Panc1 (cell line): ENCODE data around the gene TPST2. TPM values are rescaled to one million over a fixed set of nuclear protein-coding genes. Genes with fewer than 3 reads are reported as not detected.

ENCODE experiments used
- ATAC-seq: fragments of 200-7000 bp; cut with Tn5 transposase; 2 replicates; pipeline ENCODE4 v1.9.1; 2020; ENCODE audit warnings: mild to moderate bottlenecking, moderate library complexity
- BruUV-seq: library from RNA; stranded (reverse); fragments of 400-500 nt; replicated peaks from 2 replicates; lab custom pipeline; 2021; lab: Mats Ljungman, UMichigan
- CTCF ChIA-PET: fragments of 300-600 bp; sonication (Branson Sonifier 250); formaldehyde crosslinking; loops from one replicate; lab custom pipeline; 2022; ENCODE audit warnings: antibody characterized with exemption; lab: Charles Lee
- POLR2A ChIA-PET: fragments of 300-600 bp; sonication (Branson Sonifier 250); formaldehyde crosslinking; loops from one replicate; lab custom pipeline; 2022; ENCODE audit warnings: antibody characterized with exemption; lab: Charles Lee
- DNase-seq: peaks from one replicate; pipeline ENCODE4 v3.0.0-alpha.2; 2010; ENCODE audit warnings: low read depth, low spot score
- H3K27ac ChIP-seq: 2 replicates; pipeline ENCODE4 v1.5.1; 2011; ENCODE audit warnings: mild to moderate bottlenecking, low read length, inconsistent platforms
- H3K27me3 ChIP-seq: fragments of 200-500 bp; sonication (Bioruptor generic); 2 replicates; pipeline ENCODE4 v1.6.0; 2014; ENCODE audit warnings: low read length, inconsistent platforms; ENCODE audit not compliant: control insufficient read depth, insufficient read depth
- H3K36me3 ChIP-seq: fragments of 200-500 bp; sonication (Bioruptor generic); 2 replicates; pipeline ENCODE4 v1.5.1; 2014; ENCODE audit warnings: inconsistent platforms, mild to moderate bottlenecking, low read length, moderate library complexity; ENCODE audit not compliant: control insufficient read depth, insufficient read depth
- H3K4me1 ChIP-seq: 2 replicates; pipeline ENCODE4 v1.5.1; 2011; ENCODE audit warnings: inconsistent platforms, mild to moderate bottlenecking, low read length, moderate library complexity; ENCODE audit not compliant: control insufficient read depth, insufficient read depth
- H3K4me3 ChIP-seq, 2 experiments: 2 replicates each; pipeline ENCODE4 v1.5.1; 2011 to 2012; ENCODE audit warnings: low read depth in 2 of 2, low read length in 2 of 2, mild to moderate bottlenecking in 2 of 2, inconsistent platforms in 1 of 2, moderate library complexity in 1 of 2
- H3K9me3 ChIP-seq: fragments of 200-500 bp; sonication (Bioruptor generic); 2 replicates; pipeline ENCODE4 v1.5.1; 2014; ENCODE audit warnings: low read depth, mild to moderate bottlenecking, inconsistent platforms, low read length, moderate library complexity; ENCODE audit not compliant: control insufficient read depth, insufficient read depth
- CTCF ChIP-seq: fragments of 450-650 bp; IDR thresholded peaks from 2 replicates; pipeline ENCODE4 v1.5.1; 2017; ENCODE audit warnings: mild to moderate bottlenecking
- POLR2AphosphoS5 ChIP-seq: IDR thresholded peaks from 2 replicates; pipeline ENCODE4 v1.6.1; 2012; ENCODE audit warnings: mild to moderate bottlenecking, low read depth, low read length, moderate library complexity
- REST ChIP-seq, 2 experiments: IDR thresholded peaks; 2 replicates each; pipeline ENCODE4 v1.6.1; 2011 to 2012; ENCODE audit warnings: low read depth in 2 of 2, control low read depth in 1 of 2, low read length in 1 of 2, mild to moderate bottlenecking in 1 of 2, moderate library complexity in 1 of 2; ENCODE audit not compliant: insufficient read depth in 1 of 2
- SIN3A ChIP-seq: IDR thresholded peaks from 2 replicates; pipeline ENCODE4 v1.6.1; 2012; ENCODE audit warnings: low read depth, mild to moderate bottlenecking, low read length, moderate library complexity, borderline replicate concordance; ENCODE audit not compliant: insufficient read depth
- TCF7L2 ChIP-seq: IDR thresholded peaks from 2 replicates; pipeline ENCODE4 v1.6.1; 2011; ENCODE audit warnings: mild to moderate bottlenecking, low read depth, low read length, inconsistent platforms
- in situ Hi-C: cut with HindIII; loops from 2 replicates; pipeline ENCODE4 v1.10.0; 2016; ENCODE audit warnings: low sequenced_read_pairs, low pct_unique_long_range_greater_than_20kb
- intact Hi-C: fragments of 100-400 bp; cut with micrococcal nuclease; formaldehyde crosslinking; loops from one replicate; pipeline ENCODE4 v1.10.0; 2022; ENCODE audit not compliant: unreplicated experiment
- total RNA-seq: library from RNA; stranded (reverse); gene quantifications from one replicate; pipeline ENCODE4 v1.2.1, GENCODE V29; 2021; ENCODE audit not compliant: unreplicated experiment

TPST2 gene
- total RNA-seq, 1 experiment from 2014 or later = 7.1 TPM

GRCh38 chr22:26552466-26552865 is 37.5 kb downstream of the TPST2 start:
- no peaks in the 10 kb centered on the region for H3K36me3 ChIP-seq
- in situ Hi-C loops (no loop called here), intact Hi-C loops (no loop called here)
- ATAC-seq (no peak), DNase-seq (no peak)
- H3K9me3 ChIP-seq = no peaks in the 10 kb centered on the region
- no peaks in the 10 kb centered on the region for H3K27me3 ChIP-seq
- no peak overlapping the region for H3K4me3 ChIP-seq
- TF ChIP-seq POLR2AphosphoS5 = no peak
- no peak for TF ChIP-seq CTCF
- TF ChIP-seq SIN3A = no peak
- no peak for TF ChIP-seq REST (IDR thresholded peaks at IDR 0.05; ENCODE audit: insufficient read depth in 1 of 2, low read depth in 2 of 2, low read length in 1 of 2)
- no peak for TF ChIP-seq TCF7L2
- POLR2A ChIA-PET = no interaction called here
- H3K4me1 ChIP-seq = no peaks in the 10 kb centered on the region
- CTCF ChIA-PET = no interaction called here
- no TSS peak for BruUV-seq
- no peak overlapping the region for H3K27ac ChIP-seq

GRCh38 chr22:26551568-26551967 is 38.4 kb downstream of the TPST2 start:
- Histone ChIP-seq H3K4me3 (no peak overlapping the region), H3K27me3 (no peaks in the 10 kb centered on the region), H3K27ac (no peak overlapping the region), H3K9me3 (no peaks in the 10 kb centered on the region), H3K36me3 (no peaks in the 10 kb centered on the region), H3K4me1 (no peaks in the 10 kb centered on the region)
- POLR2A ChIA-PET = no interaction called here
- ATAC-seq (no peak), DNase-seq (no peak)
- TF ChIP-seq SIN3A (no peak), REST (IDR thresholded peaks at IDR 0.05; ENCODE audit: insufficient read depth in 1 of 2, low read depth in 2 of 2, low read length in 1 of 2) (no peak), CTCF (no peak), POLR2AphosphoS5 (no peak), TCF7L2 (no peak)
- BruUV-seq = no TSS peak
- intact Hi-C loops (no loop called here), in situ Hi-C loops (no loop called here)
- CTCF ChIA-PET = no interaction called here
